ENCODE data around the gene PRTG. TPM values are rescaled to one million over a fixed set of nuclear protein-coding genes. Genes with fewer than 3 reads are reported as not detected.

Gene PRTG
- total and polyA plus RNA-seq, 2 of the 13 experiments (the other 11 are each of a cell fraction or from before 2014, with no cell fraction given), result 13.2 to 22.3 TPM

DNA sequence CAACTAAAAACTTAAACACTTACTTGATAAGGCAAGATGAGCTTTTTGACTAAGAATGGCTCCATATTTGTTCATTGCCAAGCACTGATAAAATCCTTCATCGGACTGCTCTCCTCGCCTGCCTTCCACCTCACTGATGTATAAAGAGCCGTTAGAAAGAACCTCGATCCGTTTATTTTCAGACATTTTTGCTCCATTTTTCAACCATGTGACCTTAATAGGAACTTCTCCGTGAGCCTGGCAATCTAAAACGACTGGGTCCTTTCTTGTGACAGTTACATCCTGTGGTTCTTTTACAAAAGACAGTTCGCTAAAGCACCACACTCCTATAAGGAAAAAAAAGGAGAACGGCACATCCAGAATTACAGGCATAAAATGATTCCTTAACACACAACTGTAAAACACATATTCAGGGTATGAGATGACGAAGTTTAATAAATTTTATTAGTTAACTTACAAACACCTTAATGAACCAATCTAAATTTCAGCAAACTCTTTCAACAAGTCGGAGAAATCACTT, 2.5 kb downstream of the PRTG start (continued):
- no peak for TF ChIP-seq ZNF713 (CRISPR knock-in tag; IDR thresholded peaks at IDR 0.05)
- TF ChIP-seq MXD3 (CRISPR knock-in tag; IDR thresholded peaks at IDR 0.05), result no peak
- no peak for TF ChIP-seq ZNF75D (CRISPR knock-in tag; IDR thresholded peaks at IDR 0.05; ENCODE audit: borderline replicate concordance)
- no peak for TF ChIP-seq ZNF10 (CRISPR knock-in tag; IDR thresholded peaks at IDR 0.05; ENCODE audit: borderline replicate concordance, low read depth)
- TF ChIP-seq ZNF761 (CRISPR knock-in tag; conservative IDR thresholded peaks at IDR 0.05), result no peak

- no peak overlapping the region for H2AFZ ChIP-seq (ENCODE audit: low read length)
- BruUV-seq (replicated peaks), result no TSS peak
- no peaks in the 10 kb centered on the region; the same call in 1 of the 2 replicates for H4K20me1 ChIP-seq (ENCODE audit: insufficient read depth, low read length)
- no peak overlapping the region for H3K4me2 ChIP-seq (ENCODE audit: low read depth, low read length)
- FAIRE-seq (no peak), DNase-seq (ENCODE audit: low spot score) (no peak), ATAC-seq (no peak)
- H3K4me3 ChIP-seq (replicated peaks in 1 of 3; ENCODE audit: insufficient read depth in 1 of 3, low read depth in 2 of 3, low read length in 3 of 3), result no peak overlapping the region
- H3K27me3 ChIP-seq (ENCODE audit: control insufficient read depth in 1 of 2, insufficient read depth in 2 of 2, low read length in 2 of 2), result no peaks in the 10 kb centered on the region
- no peak overlapping the region for H3K27ac ChIP-seq (ENCODE audit: extremely low read length, insufficient read depth, low read length)
- peaks cover 0 to 5% of the 10 kb centered on the region in 2 experiments; a peak in 1 of 5 replicates for H3K36me3 ChIP-seq (replicated peaks in 1 of 2; ENCODE audit: control insufficient read depth in 1 of 2, insufficient read depth in 2 of 2, low read length in 2 of 2)
- H3K79me2 ChIP-seq (ENCODE audit: insufficient read depth, low read length), result peaks cover 27% of the 10 kb centered on the region
- H3K9me3 ChIP-seq (ENCODE audit: low read length), result no peaks in the 10 kb centered on the region
- peaks cover 49% of the 10 kb centered on the region for H3K4me1 ChIP-seq (ENCODE audit: insufficient read depth, low read length)
- CTCF ChIA-PET (ENCODE audit: low intra/inter-chr PET ratio, low total read pairs), result no interaction called here
- intact Hi-C loops (cut with micrococcal nuclease; ENCODE audit: unreplicated experiment) (loop anchor here (10.0 kb wide), 1 partner anchor 55 kb away; no protein-coding TSS in a partner anchor), in situ Hi-C loops (cut with HindIII; ENCODE audit: extremely low pct_ligation_motif_present, low pct_unique_long_range_greater_than_20kb) (no loop called here)
- 89% methylated on average over 1 of the region's 1 CpG for WGBS (ENCODE audit: low lambda C conversion rate)
- POLR2A ChIA-PET, result no interaction called here
- H3K9ac ChIP-seq (ENCODE audit: insufficient read depth, low read depth, low read length), result no peak overlapping the region
- TF ChIP-seq ZBTB7B (CRISPR knock-in tag; IDR thresholded peaks at IDR 0.05) (no peak), AGO1 (IDR thresholded peaks at IDR 0.05; ENCODE audit: low read depth, low read length, poor library complexity, severe bottlenecking) (no peak), ZNF639 (CRISPR knock-in tag; conservative IDR thresholded peaks at IDR 0.05) (no peak), SRY (CRISPR knock-in tag; IDR thresholded peaks at IDR 0.05) (no peak), NR2C2 (CRISPR knock-in tag; IDR thresholded peaks at IDR 0.05; ENCODE audit: borderline replicate concordance) (no peak), MEF2D (CRISPR knock-in tag; IDR thresholded peaks at IDR 0.05) (no peak), RARG (CRISPR knock-in tag; IDR thresholded peaks at IDR 0.05; ENCODE audit: low read depth) (no peak), EP300 (IDR thresholded peaks at IDR 0.05; ENCODE audit: low read depth in 2 of 2, low read length in 2 of 2) (no peak), EP300 (CRISPR knock-in tag; IDR thresholded peaks at IDR 0.05; ENCODE audit: borderline replicate concordance) (no peak), FOSL1 (CRISPR knock-in tag; IDR thresholded peaks at IDR 0.05; ENCODE audit: borderline replicate concordance) (no peak), NFKBIZ (CRISPR knock-in tag; IDR thresholded peaks at IDR 0.05) (no peak), HIC2 (CRISPR knock-in tag; IDR thresholded peaks at IDR 0.05; ENCODE audit: low read depth) (no peak), CSRNP1 (CRISPR knock-in tag; IDR thresholded peaks at IDR 0.05) (no peak)
Observed at GRCh38 chr15:55739641-55740040, 3.3 kb downstream of the PRTG start.

All from HepG2 (cell line).